H1 (cell line): ENCODE data around the gene MANSC4.

ENCODE experiments used
- BRCA1 ChIP-seq: IDR thresholded peaks from 2 replicates; pipeline ENCODE4 v1.6.1; 2012; ENCODE audit warnings: low read depth, low read length, improper control_type of control experiment
- CBX5 ChIP-seq: fragments of 300-800, 300-1000 bp; sonication (generic); IDR thresholded peaks from 2 replicates; pipeline ENCODE4 v1.7.1; 2016; ENCODE audit warnings: antibody characterized with exemption, low read length, low read depth
- EZH2 ChIP-seq: fragments of 200-600 bp; sonication (generic); IDR thresholded peaks from 2 replicates; pipeline ENCODE4 v1.7.1; 2012; ENCODE audit warnings: low read depth, mild to moderate bottlenecking, moderate library complexity, low read length, inconsistent platforms; ENCODE audit not compliant: severe bottlenecking
- RXRA ChIP-seq: IDR thresholded peaks from 2 replicates; pipeline ENCODE4 v1.6.1; 2011; ENCODE audit warnings: low read depth, mild to moderate bottlenecking, low read length, moderate library complexity; ENCODE audit not compliant: insufficient read depth
- TEAD4 ChIP-seq: IDR thresholded peaks from 2 replicates; pipeline ENCODE4 v1.6.1; 2012; ENCODE audit warnings: low read depth, low read length, inconsistent platforms, mixed read lengths
- TF ChIP-seq, protein P1 (sequence below), 3 experiments: IDR thresholded peaks; 1 replicate in 2 of 3; 2 replicates in 1 of 3; pipeline versions ENCODE4 v1.5.1 to v1.6.1; 2011; ENCODE audit warnings: low read length in 3 of 3, mild to moderate bottlenecking in 3 of 3, inconsistent platforms in 2 of 3, low read depth in 1 of 3, moderate library complexity in 1 of 3; ENCODE audit not compliant: insufficient read depth in 1 of 3; ENCODE audit errors: control extremely low read depth in 1 of 3

DNA sequence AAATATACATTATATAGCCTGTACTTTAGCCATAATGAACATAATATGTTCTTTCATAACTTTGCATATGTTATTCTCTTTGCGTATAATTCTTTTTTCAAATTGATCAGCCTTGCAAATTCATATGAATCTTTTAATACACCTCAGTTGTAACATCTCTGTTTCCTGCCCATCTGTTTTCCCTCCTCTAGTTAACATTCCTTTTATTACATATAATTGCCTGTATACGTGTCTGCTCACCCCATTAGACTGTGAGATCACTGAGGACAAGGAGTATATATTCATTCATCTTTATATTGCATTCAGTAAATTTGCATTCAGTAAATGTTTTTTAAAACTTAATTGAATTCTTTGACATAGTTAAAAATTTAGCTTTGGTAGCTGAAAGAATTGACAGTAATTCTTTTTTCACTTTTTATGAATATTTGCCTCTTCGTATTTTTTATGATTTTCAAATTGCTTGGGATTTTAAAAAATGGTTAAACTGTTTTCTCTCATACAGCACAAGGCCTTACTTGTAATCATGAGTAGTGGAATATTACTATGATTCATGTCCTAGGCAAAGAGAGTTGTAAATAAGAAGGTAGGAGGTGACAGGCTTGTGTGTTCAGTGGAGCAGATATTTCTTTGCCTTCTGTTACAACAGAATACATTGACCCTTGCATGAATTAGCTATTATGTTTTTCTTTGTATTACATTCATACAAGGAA is 32.8 kb downstream of the MANSC4 start:
- TF ChIP-seq CBX5 (no peak), RXRA (no peak), BRCA1 (no peak), TEAD4 (no peak), EZH2 (no peak)
- TF ChIP-seq, protein P1, sequence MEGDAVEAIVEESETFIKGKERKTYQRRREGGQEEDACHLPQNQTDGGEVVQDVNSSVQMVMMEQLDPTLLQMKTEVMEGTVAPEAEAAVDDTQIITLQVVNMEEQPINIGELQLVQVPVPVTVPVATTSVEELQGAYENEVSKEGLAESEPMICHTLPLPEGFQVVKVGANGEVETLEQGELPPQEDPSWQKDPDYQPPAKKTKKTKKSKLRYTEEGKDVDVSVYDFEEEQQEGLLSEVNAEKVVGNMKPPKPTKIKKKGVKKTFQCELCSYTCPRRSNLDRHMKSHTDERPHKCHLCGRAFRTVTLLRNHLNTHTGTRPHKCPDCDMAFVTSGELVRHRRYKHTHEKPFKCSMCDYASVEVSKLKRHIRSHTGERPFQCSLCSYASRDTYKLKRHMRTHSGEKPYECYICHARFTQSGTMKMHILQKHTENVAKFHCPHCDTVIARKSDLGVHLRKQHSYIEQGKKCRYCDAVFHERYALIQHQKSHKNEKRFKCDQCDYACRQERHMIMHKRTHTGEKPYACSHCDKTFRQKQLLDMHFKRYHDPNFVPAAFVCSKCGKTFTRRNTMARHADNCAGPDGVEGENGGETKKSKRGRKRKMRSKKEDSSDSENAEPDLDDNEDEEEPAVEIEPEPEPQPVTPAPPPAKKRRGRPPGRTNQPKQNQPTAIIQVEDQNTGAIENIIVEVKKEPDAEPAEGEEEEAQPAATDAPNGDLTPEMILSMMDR (IDR thresholded peaks at IDR 0.05; ENCODE audit: control extremely low read depth in 1 of 3, insufficient read depth in 1 of 3, low read depth in 1 of 3, low read length in 3 of 3): no peak
